GM18526 (cell line): ENCODE data around the gene KRT73.

Experiments
- POLR2A ChIP-seq: IDR thresholded peaks from 3 replicates; pipeline ENCODE4 v1.6.1; 2011; ENCODE audit not compliant: insufficient read length; ENCODE audit errors: extremely low read depth

The KRT73 gene

GRCh38 chr12:52651726-52652261, 33.4 kb upstream of the KRT73 start, which contains the start of gene KRT2:
TSS of gene KRT2 (minus strand) at chr12:52652211. CDS start at chr12:52652142, 69 bp downstream.
- no peak for TF ChIP-seq POLR2A

GRCh38 chr12:52650520-52651081, 32.2 kb upstream of the KRT73 start:
- no peak for TF ChIP-seq POLR2A

- TF ChIP-seq POLR2A = no peak
Observed at GRCh38 chr12:52649066-52649465, 30.7 kb upstream of the KRT73 start.

GRCh38 chr12:52648012-52648550, 29.7 kb upstream of the KRT73 start:
- TF ChIP-seq POLR2A = no peak

GRCh38 chr12:52647601-52648000, 29.2 kb upstream of the KRT73 start:
- TF ChIP-seq POLR2A = no peak

GRCh38 chr12:52646613-52647012, 28.3 kb upstream of the KRT73 start:
- no peak for TF ChIP-seq POLR2A

GRCh38 chr12:52645982-52646381, 27.6 kb upstream of the KRT73 start:
- no peak for TF ChIP-seq POLR2A

GRCh38 chr12:52645120-52645761, 26.9 kb upstream of the KRT73 start:
- TF ChIP-seq POLR2A = no peak

- TF ChIP-seq POLR2A = no peak
Observed at GRCh38 chr12:52644078-52644415, 25.7 kb upstream of the KRT73 start.

- TF ChIP-seq POLR2A = no peak
Observed at GRCh38 chr12:52643233-52644077, 25.1 kb upstream of the KRT73 start.

- no peak for TF ChIP-seq POLR2A
Observed at GRCh38 chr12:52641468-52641867, 23.1 kb upstream of the KRT73 start.

- no peak for TF ChIP-seq POLR2A
Observed at GRCh38 chr12:52637299-52637698, 18.9 kb upstream of the KRT73 start.

GRCh38 chr12:52636592-52637258, 18.4 kb upstream of the KRT73 start:
- TF ChIP-seq POLR2A = no peak

- no peak for TF ChIP-seq POLR2A
Observed at GRCh38 chr12:52636189-52636588, 17.8 kb upstream of the KRT73 start.
